GM12878 (cell line): ENCODE measurements around the gene GJB1. TPM values are rescaled to one million over a fixed set of nuclear protein-coding genes. Genes with fewer than 3 reads are reported as not detected.

Experiments used
- ATAC-seq: fragments of 200-7000 bp; cut with Tn5 transposase; 3 replicates; pipeline ENCODE4 v1.9.1; 2020; ENCODE audit warnings: mild to moderate bottlenecking, moderate library complexity
- BruUV-seq: library from RNA; stranded (reverse); fragments of 400-500 nt; replicated peaks from 2 replicates; lab custom pipeline; 2021; lab: Mats Ljungman, UMichigan
- CTCF ChIA-PET: fragments of 300-600 bp; sonication (Branson Sonifier 250); formaldehyde crosslinking; extraction: SDS; loops from one replicate; lab custom pipeline; 2021; ENCODE audit warnings: inconsistent platforms; lab: Yijun Ruan, JAX
- POLR2A ChIA-PET: fragments of 350-600 bp; formaldehyde crosslinking; extraction: SDS; loops from one replicate; lab custom pipeline; 2021; ENCODE audit warnings: inconsistent platforms; lab: Charles Lee
- RAD21 ChIA-PET: fragments of 300-600 bp; sonication (Branson Sonifier 250); formaldehyde crosslinking; loops from one replicate; lab custom pipeline; 2023; ENCODE audit warnings: antibody characterized with exemption; ENCODE audit not compliant: unreplicated experiment; lab: Charles Lee
- SMC1A ChIA-PET: fragments of 300-600 bp; sonication (Branson Sonifier 250); formaldehyde crosslinking; loops from one replicate; lab custom pipeline; 2023; ENCODE audit not compliant: unreplicated experiment, uncharacterized antibody; lab: Charles Lee
- DNase-seq: peaks from one replicate; pipeline ENCODE4 v3.0.0-alpha.2; 2011; ENCODE audit warnings: low read depth, low spot score
- FAIRE-seq: peaks from 3 replicates; lab custom pipeline; 2011; peaks lifted over from hg19 to GRCh38; lab: Jason Lieb, UNC
- H2AFZ ChIP-seq: 2 replicates; pipeline ENCODE4 v1.6.0; 2011; ENCODE audit warnings: low read depth, low read length, control low read depth; ENCODE audit not compliant: control insufficient read depth
- H3K27ac ChIP-seq: 2 replicates; pipeline ENCODE4 v1.5.1; 2011; ENCODE audit warnings: control low read depth; ENCODE audit not compliant: control insufficient read depth, insufficient read depth
- H3K27me3 ChIP-seq, 2 experiments: replicated peaks in 1 of 2; 2 replicates each; pipeline versions ENCODE4 v1.6.0 to v1.6.1; 2011; ENCODE audit warnings: low read length in 1 of 2; ENCODE audit not compliant: control insufficient read depth in 2 of 2, insufficient read depth in 2 of 2
- H3K36me3 ChIP-seq, 2 experiments: 2 replicates each; pipeline ENCODE4 v1.5.1; 2011; ENCODE audit warnings: low read length in 1 of 2; ENCODE audit not compliant: control insufficient read depth in 2 of 2, insufficient read depth in 2 of 2
- H3K4me1 ChIP-seq: 2 replicates; pipeline ENCODE4 v1.6.1; 2011; ENCODE audit warnings: mild to moderate bottlenecking, low read length, moderate library complexity, mixed read lengths; ENCODE audit not compliant: control insufficient read depth, insufficient read depth
- H3K4me2 ChIP-seq: 2 replicates; pipeline ENCODE4 v1.6.0; 2011; ENCODE audit warnings: control low read depth; ENCODE audit not compliant: control insufficient read depth, insufficient read depth
- H3K4me3 ChIP-seq: fragments of 200-600 bp; sonication (generic); 2 replicates; pipeline ENCODE4 v1.5.1; 2016
- H3K79me2 ChIP-seq: 2 replicates; pipeline ENCODE4 v1.6.0; 2011; ENCODE audit warnings: low read length; ENCODE audit not compliant: control insufficient read depth, insufficient read depth
- H3K9ac ChIP-seq: 2 replicates; pipeline ENCODE4 v1.8.0; 2011; ENCODE audit warnings: low read length, control low read depth, mixed read lengths; ENCODE audit not compliant: control insufficient read depth, insufficient read depth
- H3K9me3 ChIP-seq: replicated peaks from 3 replicates; pipeline ENCODE4 v1.5.1; 2011; ENCODE audit warnings: mild to moderate bottlenecking, low read length; ENCODE audit not compliant: control insufficient read depth, insufficient read depth
- H4K20me1 ChIP-seq: 2 replicates; pipeline ENCODE4 v1.6.0; 2011; ENCODE audit not compliant: control insufficient read depth, insufficient read depth
- ATF2 ChIP-seq: IDR thresholded peaks from 2 replicates; pipeline ENCODE4 v1.6.1; 2012; ENCODE audit warnings: low read length, inconsistent platforms
- BRCA1 ChIP-seq: IDR thresholded peaks from 2 replicates; pipeline ENCODE4 v1.6.1; 2011; ENCODE audit warnings: low read depth, low read length, improper control_type of control experiment
- CBX5 ChIP-seq: sonication (generic); IDR thresholded peaks from 2 replicates; pipeline ENCODE4 v1.6.1; 2016; ENCODE audit warnings: low read depth, moderate library complexity, mild to moderate bottlenecking, inconsistent platforms
- CEBPB ChIP-seq, 2 experiments: fragments of 150-350 bp in 1 of 2; IDR thresholded peaks; 2 replicates each; pipeline ENCODE4 v1.6.1; 2012 to 2014; ENCODE audit warnings: low read depth in 2 of 2, low read length in 2 of 2, borderline replicate concordance in 1 of 2, inconsistent platforms in 1 of 2
- HDAC2 ChIP-seq: fragments of 200-600 bp; sonication (generic); IDR thresholded peaks from 2 replicates; pipeline ENCODE4 v1.6.1; 2017
- KAT2A ChIP-seq: conservative IDR thresholded peaks from 2 replicates; pipeline ENCODE4 v1.6.1; 2011; ENCODE audit warnings: low read depth, low read length; ENCODE audit not compliant: control insufficient read depth
- KDM1A ChIP-seq: fragments of 200-600 bp; sonication (generic); IDR thresholded peaks from 2 replicates; pipeline ENCODE4 v1.6.1; 2016; ENCODE audit warnings: borderline replicate concordance
- NFIC ChIP-seq: IDR thresholded peaks from 2 replicates; pipeline ENCODE4 v1.6.1; 2012; ENCODE audit warnings: low read depth, mild to moderate bottlenecking, inconsistent platforms, low read length, moderate library complexity
- NKRF ChIP-seq: fragments of 450-650 bp; conservative IDR thresholded peaks from 2 replicates; pipeline ENCODE4 v1.6.1; 2017; ENCODE audit warnings: mild to moderate bottlenecking, moderate library complexity
- PBX3 ChIP-seq: IDR thresholded peaks from 2 replicates; pipeline ENCODE4 v1.6.1; 2011; ENCODE audit warnings: mild to moderate bottlenecking, low read depth, low read length, moderate library complexity; ENCODE audit not compliant: insufficient replicate concordance
- PML ChIP-seq: IDR thresholded peaks from 2 replicates; pipeline ENCODE4 v1.6.1; 2012; ENCODE audit warnings: low read length, inconsistent platforms
- POLR2AphosphoS2 ChIP-seq: IDR thresholded peaks from 2 replicates; pipeline ENCODE4 v1.6.1; 2011; ENCODE audit warnings: low read depth, mild to moderate bottlenecking, low read length, improper control_type of control experiment, moderate library complexity
- RAD21 ChIP-seq: IDR thresholded peaks from 2 replicates; pipeline ENCODE4 v1.6.1; 2011; ENCODE audit warnings: mild to moderate bottlenecking, low read depth, low read length, moderate library complexity; ENCODE audit not compliant: insufficient read depth
- RAD51 ChIP-seq: fragments of 450-650 bp; IDR thresholded peaks from 2 replicates; pipeline ENCODE4 v1.6.1; 2016; ENCODE audit warnings: moderate library complexity, mild to moderate bottlenecking, inconsistent platforms
- SRF ChIP-seq, 2 experiments: IDR thresholded peaks; 2 replicates each; pipeline ENCODE4 v1.6.1; 2011; ENCODE audit warnings: low read depth in 2 of 2, low read length in 2 of 2, mild to moderate bottlenecking in 1 of 2, moderate library complexity in 1 of 2
- SUPT20H ChIP-seq: IDR thresholded peaks from 2 replicates; pipeline ENCODE4 v1.6.1; 2011; ENCODE audit warnings: low read depth, mild to moderate bottlenecking, low read length, moderate library complexity, borderline replicate concordance; ENCODE audit not compliant: control insufficient read depth
- TCF3 ChIP-seq: IDR thresholded peaks from 2 replicates; pipeline ENCODE4 v1.6.1; 2012; ENCODE audit warnings: low read depth, mild to moderate bottlenecking, low read length, borderline replicate concordance; ENCODE audit not compliant: insufficient read depth
- USF2 ChIP-seq: IDR thresholded peaks from 2 replicates; pipeline ENCODE4 v1.6.1; 2011; ENCODE audit warnings: low read depth, low read length, improper control_type of control experiment, borderline replicate concordance
- WGBS: methylation state at CpG from one replicate; pipeline ENCODE4 v1.1.6; 2016; ENCODE audit warnings: low lambda C conversion rate; ENCODE audit not compliant: insufficient replicate concordance, insufficient coverage; ENCODE audit errors: missing lambda C conversion rate; 5-methylcytosine and 5-hydroxymethylcytosine counted together
- in situ Hi-C: fragments of 300-500 bp; cut with MboI; formaldehyde crosslinking; loops from 9 replicates; pipeline ENCODE4 v1.14.3; 2018; ENCODE audit warnings: mixed read lengths
- intact Hi-C: fragments of 100-400 bp; cut with micrococcal nuclease; formaldehyde crosslinking; loops from one replicate; pipeline ENCODE4 v1.14.2; 2022; ENCODE audit not compliant: unreplicated experiment
- polyA plus RNA-seq, 11 experiments: library from polyadenylated mRNA; depleted of rRNA in 4 of 11; unstranded in 6 of 11; stranded (reverse) in 5 of 11; fragments of >200 nt; fragmentation: Nextera tagmentation in 4 of 11; fragmentation: Illumina TruSeq in 1 of 11; extraction: Ambion mirVana in 4 of 11; extraction: Trizol in 1 of 11; gene quantifications; 1 replicate in 1 of 11; 2 replicates in 10 of 11; pipeline versions ENCODE4 v1.2.1 to v1.2.3, GENCODE V29; 2011 to 2016; ENCODE audit warnings: inconsistent platforms in 2 of 11, missing spikeins in 2 of 11, low read depth in 1 of 11
- total RNA-seq, 4 experiments: library from RNA; depleted of rRNA in 3 of 4; stranded (reverse); fragments of >200 nt in 3 of 4; fragmentation: Illumina TruSeq in 1 of 4; extraction: Trizol in 1 of 4; gene quantifications; 2 replicates each; pipeline versions ENCODE4 v1.2.1 to v1.2.3, GENCODE V29; 2013 to 2021

The GJB1 gene
- total and polyA plus RNA-seq, 10 of the 15 experiments (the other 5 are each of a cell fraction or from before 2014, with no cell fraction given), result not detected

GRCh38 chrX:71244359-71245128 lies 21.5 kb downstream of the GJB1 start (continued):
- TF ChIP-seq TCF3 (no peak), CEBPB (IDR thresholded peaks at IDR 0.05; ENCODE audit: borderline replicate concordance in 1 of 2, low read depth in 2 of 2, low read length in 2 of 2) (no peak), KAT2A (no peak), RAD21 (no peak), PBX3 (no peak), USF2 (no peak), RAD51 (no peak)

- peaks cover 0 to 6% of the 10 kb centered on the region in 2 experiments; a peak in 3 of 4 replicates for H3K36me3 ChIP-seq
- TF ChIP-seq HDAC2 (no peak), CBX5 (no peak), NKRF (no peak), ATF2 (no peak), SUPT20H (no peak), KDM1A (no peak), BRCA1 (no peak), POLR2AphosphoS2 (no peak), PML (no peak), TCF3 (no peak), NFIC (no peak), SRF (IDR thresholded peaks at IDR 0.05; ENCODE audit: low read depth in 2 of 2, low read length in 2 of 2) (no peak)
Observed at GRCh38 chrX:71245159-71245558, 22.1 kb downstream of the GJB1 start.

More at GRCh38 chrX:71245159-71245558, 22.1 kb downstream of the GJB1 start:
- no peaks in the 10 kb centered on the region for H3K79me2 ChIP-seq
- ChIA-PET CTCF (no interaction called here), SMC1A (no interaction called here), POLR2A (no interaction called here), RAD21 (no interaction called here)
- no peak overlapping the region for H3K27ac ChIP-seq
- no peak overlapping the region for H3K4me3 ChIP-seq
- no peaks in the 10 kb centered on the region for H3K4me1 ChIP-seq
- H3K27me3 ChIP-seq, result no peaks in the 10 kb centered on the region
- DNase-seq (no peak), ATAC-seq (no peak), FAIRE-seq (no peak)
- 70% methylated on average over 2 of the region's 2 CpGs for WGBS
- intact Hi-C loops (no loop called here), in situ Hi-C loops (no loop called here)
- no TSS peak for BruUV-seq
- H3K9me3 ChIP-seq, result no peaks in the 10 kb centered on the region
- no peak overlapping the region for H3K4me2 ChIP-seq
- no peaks in the 10 kb centered on the region for H4K20me1 ChIP-seq
- H3K9ac ChIP-seq, result no peak overlapping the region
- no peak overlapping the region for H2AFZ ChIP-seq
